ENCODE measurements around the gene CUBN.

Gene CUBN

GRCh38 chr10:16975188-16975587 is 154.4 kb downstream of the CUBN start:
- no peak for DNase-seq

GRCh38 chr10:16968416-16969041 is 161.1 kb downstream of the CUBN start:
- DNase-seq, result no peak

- no peak for DNase-seq
Observed at GRCh38 chr10:16967866-16968415, 161.7 kb downstream of the CUBN start.

GRCh38 chr10:16966991-16967865 is 162.4 kb downstream of the CUBN start:
- no peak for DNase-seq

- DNase-seq, result peak; percentile 64
Observed at GRCh38 chr10:16965740-16966447, 163.7 kb downstream of the CUBN start.

GRCh38 chr10:16965344-16965616 is 164.3 kb downstream of the CUBN start:
- DNase-seq, result no peak

- no peak for DNase-seq
Observed at GRCh38 chr10:16964576-16965343, 164.9 kb downstream of the CUBN start.

- no peak for DNase-seq
Observed at GRCh38 chr10:16960551-16960950, 169.1 kb downstream of the CUBN start.

- no peak for DNase-seq
Observed at GRCh38 chr10:16957038-16957437, 172.6 kb downstream of the CUBN start.

- DNase-seq, result no peak
Observed at GRCh38 chr10:16954280-16955030, 175.2 kb downstream of the CUBN start.

GRCh38 chr10:16953270-16953669 is 176.3 kb downstream of the CUBN start:
- no peak for DNase-seq

GRCh38 chr10:16952610-16953009 is 177.0 kb downstream of the CUBN start:
- no peak for DNase-seq

GRCh38 chr10:16952080-16952479 is 177.5 kb downstream of the CUBN start:
- DNase-seq, result no peak

GRCh38 chr10:16950656-16951601 is 178.7 kb downstream of the CUBN start:
- DNase-seq, result peak; percentile 65

- DNase-seq, result no peak
Observed at GRCh38 chr10:16949816-16950215, 179.8 kb downstream of the CUBN start.

- DNase-seq, result no peak
Observed at GRCh38 chr10:16948361-16948760, 181.2 kb downstream of the CUBN start.

- DNase-seq, result no peak
Observed at GRCh38 chr10:16947069-16947468, 182.5 kb downstream of the CUBN start.

GRCh38 chr10:16945593-16945992 is 184.0 kb downstream of the CUBN start:
- no peak for DNase-seq

GRCh38 chr10:16944986-16945385 is 184.6 kb downstream of the CUBN start:
- DNase-seq, result no peak

- DNase-seq, result no peak
Observed at GRCh38 chr10:16944402-16944801, 185.2 kb downstream of the CUBN start.
